HG02588 (cell line): ENCODE data around the gene SORCS1.
"Not testable (repeated sequence)": the region's sequence is repeated elsewhere in the genome, so short reads cannot be mapped to it uniquely, and the experiment has no call there.

Experiments used
- ATAC-seq: cut with Tn5 transposase; IDR thresholded peaks from one replicate; pipeline ENCODE4 v1.9.1; 2021; ENCODE audit warnings: mild to moderate bottlenecking, moderate library complexity; ENCODE audit not compliant: unreplicated experiment

Gene SORCS1

DNA sequence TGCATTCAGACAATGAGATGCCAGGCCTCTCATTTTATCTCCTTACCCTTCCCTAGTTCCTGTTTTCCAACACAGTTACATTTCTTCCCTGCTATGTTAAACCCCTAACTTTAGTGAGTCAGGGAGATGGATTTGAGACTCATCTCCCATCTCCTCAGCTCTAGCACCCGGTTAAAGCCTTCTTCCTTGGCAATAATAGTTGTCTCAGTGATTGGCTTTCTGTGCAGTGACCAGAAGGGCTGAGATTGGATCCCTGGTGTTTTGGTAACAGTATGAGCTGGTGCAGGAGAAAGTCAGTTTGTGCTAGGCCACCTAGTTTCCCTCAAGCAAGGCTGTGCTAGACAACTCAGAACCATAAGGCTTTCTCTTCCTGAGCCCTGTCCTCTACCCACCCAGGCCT lies 212.5 kb downstream of the SORCS1 start:
- no peak for ATAC-seq

DNA sequence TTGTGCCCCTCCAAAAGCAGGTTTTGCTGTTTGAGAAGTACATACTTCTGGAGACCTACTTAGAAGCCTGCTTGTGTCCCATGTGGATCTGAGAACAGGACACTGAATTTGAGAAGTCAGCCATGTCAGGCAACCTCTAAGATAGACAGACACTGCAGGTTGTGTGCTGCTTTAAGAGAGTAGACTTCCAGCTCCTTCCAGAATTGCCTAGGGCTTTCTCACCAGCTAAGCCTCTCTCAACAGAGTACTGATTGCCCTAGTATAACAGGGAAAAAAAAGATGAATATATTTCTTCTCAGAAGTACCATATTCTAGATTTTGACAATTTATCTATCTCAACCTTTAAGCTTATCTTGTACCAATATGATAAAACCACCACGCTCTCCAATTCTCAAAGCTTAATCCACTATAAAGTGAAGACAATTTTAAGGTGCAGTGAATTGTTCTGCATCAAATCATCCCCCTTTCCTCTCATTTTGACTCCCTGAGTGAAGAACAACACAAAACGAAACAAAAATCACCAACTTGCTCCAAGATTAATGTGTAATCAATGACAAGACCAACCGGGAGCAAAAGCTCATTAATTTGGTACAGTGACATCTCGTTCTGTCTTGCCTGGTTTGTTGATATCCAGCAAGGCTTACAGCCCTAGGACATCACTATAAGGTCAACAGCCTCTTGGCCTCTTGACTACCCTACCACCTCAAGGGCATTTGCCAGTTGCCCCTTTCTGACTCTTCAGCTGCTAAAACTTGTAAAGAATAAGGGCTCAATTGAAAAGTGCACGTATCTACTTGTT lies 214.6 kb downstream of the SORCS1 start:
- no peak for ATAC-seq

DNA sequence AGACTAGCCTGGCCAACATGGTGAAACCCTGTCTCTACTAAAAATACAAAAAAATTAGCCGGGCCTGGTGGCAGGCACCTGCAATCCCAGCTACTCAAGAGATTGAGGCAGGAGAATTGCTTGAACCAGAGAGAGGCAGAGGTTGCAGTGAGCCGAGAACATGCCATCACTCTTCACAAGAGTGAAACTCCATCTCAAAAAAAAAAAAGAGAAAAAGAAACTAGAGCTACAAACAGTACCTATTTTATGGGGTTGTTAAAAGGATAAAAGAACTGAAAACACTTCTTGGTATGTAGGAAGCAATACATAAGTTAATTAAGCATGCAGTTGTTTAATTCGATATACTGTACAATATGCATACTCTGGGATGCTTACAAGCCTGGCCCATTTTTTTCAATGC lies 216.9 kb downstream of the SORCS1 start:
- no peak for ATAC-seq

DNA sequence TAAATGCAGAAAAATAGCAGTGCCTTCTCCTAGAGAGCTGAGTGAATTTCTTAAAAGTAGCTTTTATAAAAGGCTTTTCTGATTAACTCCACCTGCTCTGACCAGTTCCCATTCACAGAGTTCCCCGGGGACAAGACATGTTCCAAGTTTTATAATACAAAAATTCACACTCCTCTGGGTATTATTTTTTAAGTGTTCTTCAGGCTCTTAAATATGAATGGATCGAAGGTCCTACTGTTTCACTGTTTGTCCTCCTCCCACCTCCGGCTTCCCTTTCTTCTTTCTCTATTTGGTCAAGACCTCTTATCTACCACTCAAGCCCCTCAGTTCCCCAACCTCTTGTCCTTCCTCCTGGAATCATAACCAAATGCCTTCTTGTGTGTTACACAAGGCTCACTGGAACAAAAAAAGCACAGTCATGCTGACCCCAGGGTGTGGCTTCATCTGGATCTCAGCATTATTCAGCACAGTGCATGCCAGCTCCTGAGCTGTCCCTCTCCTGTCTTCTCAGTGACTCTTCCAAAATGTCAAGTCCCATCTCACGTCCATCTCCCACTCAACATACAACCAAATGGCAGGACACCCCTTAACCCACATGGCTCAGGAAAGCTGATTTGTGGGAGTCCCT lies 222.4 kb downstream of the SORCS1 start:
- ATAC-seq = no peak

DNA sequence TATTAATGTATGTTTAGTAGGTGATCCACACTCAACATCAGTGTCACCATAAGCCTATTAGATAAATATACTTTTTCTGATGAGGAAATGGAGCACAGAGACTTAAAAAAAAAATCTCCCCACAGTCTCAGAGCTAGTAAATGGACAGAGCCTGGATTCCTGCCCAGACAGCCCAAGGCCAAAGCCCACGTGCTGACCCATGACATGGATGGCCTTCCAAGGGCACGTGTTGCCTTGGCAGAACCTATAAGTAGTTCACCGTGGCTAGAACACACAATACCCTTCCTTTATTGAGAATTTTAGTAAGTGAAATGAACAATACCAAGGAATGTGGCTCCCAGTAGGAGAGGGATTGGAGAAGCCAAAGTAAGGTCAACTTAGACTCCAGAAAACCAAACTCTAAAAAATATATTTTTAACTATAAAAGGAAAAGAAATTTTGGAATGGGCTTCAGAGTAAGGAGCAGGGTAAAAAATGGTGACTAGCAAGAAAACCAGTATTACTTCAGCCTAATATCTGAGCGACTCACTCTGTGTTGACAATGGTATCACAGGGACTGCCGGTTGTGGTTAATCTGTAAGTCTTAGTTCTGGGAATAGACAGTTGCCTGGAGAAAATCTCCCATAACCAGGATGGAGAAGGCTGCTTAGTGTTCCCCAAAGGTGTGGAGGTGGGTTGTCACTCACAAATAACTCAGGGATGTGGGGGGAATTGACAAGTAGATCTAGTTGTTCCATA lies 223.0 kb downstream of the SORCS1 start:
- no peak for ATAC-seq

DNA sequence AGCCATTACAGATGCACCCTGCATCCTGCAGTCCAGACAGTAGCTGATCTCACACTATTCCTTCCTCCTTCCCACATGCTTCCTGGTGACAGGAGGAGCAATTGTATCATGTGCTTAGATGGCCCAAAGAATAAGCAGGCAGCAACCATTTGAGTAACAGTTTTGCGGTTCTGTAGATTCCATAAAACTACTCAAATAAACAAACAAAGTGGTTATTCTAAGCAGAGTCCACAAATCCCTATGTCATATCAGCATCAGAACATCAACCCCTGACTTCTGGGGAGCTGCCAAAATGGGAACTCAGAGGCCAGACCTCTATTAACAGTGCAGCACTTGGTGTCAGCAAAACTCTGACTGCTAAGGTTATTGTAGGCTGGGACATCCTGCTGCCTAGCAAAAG lies 226.0 kb downstream of the SORCS1 start:
- ATAC-seq = no peak

DNA sequence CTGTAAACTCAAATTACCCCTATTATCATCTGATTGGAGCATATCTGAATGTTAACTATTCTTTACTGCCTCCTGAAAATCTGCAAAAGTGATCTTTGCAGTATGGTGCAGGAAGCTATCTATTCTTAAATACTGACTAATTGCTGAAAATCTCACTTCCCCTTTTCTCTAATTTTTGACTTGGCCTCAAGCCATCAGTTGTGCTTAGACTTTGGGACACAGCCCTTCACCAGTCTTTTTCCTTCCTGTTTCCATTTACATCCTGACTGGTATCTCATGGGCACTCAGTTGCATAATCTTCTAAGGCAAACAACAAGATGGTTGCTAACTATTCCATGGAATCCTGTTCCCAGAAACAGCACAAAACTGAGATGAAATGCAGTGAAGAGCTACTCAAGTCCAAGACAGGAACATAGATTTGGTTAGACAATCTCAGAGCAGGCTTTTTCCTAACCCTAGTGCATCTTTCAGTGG lies 228.5 kb downstream of the SORCS1 start:
- peak; percentile 69 for ATAC-seq

DNA sequence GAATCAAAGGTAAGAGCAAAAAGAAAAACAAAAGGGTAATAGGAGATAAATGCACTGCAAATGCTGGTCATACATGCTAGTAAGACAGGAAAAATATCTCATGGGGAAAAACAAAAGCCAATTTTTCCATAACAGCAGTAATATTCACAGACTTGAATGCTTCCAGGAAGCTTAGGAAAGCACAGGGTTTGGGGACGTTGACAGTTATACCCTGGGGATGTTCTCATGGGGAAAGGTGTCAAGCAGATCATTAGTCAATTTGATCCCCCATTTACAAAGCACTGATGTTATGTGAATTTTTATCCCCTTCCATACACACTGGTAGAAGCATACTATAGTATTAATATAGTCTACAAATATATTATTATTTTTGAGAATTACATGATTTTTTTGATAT lies 232.7 kb downstream of the SORCS1 start:
- no peak for ATAC-seq

DNA sequence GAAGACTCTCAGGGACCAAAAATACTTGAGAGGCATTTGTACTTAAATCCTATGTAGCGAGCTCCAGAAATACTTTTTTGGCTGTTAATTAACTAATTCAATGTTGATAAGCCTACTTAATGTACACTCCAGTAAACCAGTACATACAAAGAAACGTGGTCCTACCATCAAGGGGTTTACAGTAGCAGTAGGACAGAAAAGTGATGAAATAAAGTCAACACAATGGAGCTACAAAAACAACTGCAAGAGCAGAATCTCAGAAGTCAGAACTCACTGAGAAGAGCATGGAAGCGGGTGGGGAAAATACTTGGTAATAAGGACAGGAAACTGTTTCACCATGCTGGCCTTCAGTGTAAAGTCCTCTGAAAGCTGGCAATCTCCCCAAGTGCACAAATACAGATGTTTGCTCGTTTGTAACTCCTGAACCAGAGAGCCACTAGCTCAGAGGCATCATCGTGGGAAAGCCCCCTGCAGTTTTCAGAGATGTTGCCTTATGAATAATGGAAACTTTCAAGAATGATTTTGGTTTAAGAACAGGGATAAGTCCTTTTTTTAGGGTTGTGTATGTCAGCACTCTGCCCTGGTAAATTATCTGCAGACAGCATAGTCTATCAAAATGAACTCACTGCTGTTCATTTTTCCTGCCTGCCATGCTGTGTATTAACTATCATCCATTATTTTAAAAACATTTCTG lies 233.2 kb downstream of the SORCS1 start:
- ATAC-seq = peak; percentile 74

DNA sequence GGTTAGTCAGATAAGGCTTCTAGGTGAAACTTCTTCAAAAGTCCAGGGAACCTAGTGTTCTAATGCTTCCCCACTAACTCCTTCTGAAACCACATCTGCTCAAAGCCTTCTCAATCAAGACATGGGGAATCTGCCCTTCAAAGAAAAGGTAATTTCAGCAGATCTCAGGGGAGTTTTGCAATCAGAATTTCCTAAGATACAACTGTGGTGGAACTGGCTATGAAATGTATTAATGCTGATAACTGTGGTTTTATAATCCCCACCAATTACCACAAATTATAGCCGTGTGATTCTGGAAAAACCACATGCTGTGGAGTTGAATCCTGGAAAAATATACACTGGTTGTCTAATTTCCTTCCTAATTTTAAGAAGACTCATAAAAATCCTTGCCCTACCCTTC lies 233.8 kb downstream of the SORCS1 start:
- ATAC-seq = no peak

DNA sequence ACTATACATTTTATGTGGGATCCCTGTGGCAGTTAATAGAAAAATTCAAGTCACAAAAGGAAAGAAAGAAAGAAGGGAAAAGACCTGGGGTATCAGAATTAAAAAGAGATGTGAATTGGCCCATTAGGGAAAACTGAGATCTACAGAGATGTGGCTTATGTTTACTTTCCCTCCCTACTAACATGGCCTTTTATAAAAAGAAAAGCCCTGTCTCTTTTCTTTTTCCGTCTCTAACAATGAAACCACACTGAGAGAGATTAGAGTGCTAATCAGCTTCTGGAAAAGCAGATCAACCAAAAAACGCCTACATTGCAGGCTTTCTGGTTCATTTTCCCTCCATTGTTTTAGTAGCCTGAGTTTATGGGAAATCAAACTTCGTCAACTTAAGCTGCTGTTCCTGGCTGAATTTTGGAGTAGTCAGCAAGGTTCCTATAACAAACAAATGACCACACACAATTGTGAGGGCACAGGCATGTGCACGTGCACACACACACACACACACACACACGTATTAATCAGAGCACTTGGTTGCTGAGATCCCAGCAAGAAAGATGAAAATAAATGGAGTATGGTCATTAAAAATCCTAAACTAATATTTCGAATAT lies 235.1 kb downstream of the SORCS1 start:
- ATAC-seq = no peak

DNA sequence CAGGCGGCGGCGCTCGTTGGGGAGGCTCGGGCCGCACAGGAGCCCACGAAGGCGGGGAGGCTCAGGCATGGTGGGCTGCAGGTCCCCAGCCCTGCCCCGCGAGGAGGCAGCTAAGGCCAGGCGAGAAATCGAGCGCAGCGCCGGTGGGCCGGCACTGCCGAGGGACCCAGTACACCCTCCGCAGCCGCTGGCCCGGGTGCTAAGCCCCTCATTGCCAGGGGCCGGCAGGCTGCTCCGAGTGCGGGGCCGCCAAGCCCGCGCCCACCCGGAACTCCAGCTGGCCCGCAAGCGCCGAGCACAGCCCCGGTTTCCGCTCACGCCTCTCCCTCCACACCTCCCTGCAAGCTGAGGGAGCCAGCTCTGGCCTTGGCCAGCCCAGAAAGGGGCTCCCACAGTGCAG lies 236.4 kb downstream of the SORCS1 start:
- ATAC-seq = not testable (repeated sequence)

DNA sequence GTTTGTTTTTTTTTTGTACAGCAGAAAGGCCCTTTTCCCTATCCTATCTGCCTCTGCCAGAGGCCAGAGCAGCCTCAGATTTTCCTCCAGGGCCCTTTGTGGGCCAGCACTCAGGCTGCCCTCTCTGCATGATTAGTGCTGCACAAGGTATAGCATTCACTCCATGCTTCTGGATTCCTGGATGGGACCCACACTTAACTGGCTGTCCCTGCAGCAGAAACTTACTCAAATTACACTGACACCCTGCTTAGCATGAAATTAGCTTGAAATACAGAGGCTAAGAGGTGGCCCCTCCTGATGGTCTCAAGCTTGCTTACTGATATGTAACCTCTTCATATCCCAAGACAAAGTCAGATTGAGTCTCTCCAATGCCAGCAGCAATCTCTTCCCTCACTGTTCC lies 239.3 kb downstream of the SORCS1 start:
- no peak for ATAC-seq

DNA sequence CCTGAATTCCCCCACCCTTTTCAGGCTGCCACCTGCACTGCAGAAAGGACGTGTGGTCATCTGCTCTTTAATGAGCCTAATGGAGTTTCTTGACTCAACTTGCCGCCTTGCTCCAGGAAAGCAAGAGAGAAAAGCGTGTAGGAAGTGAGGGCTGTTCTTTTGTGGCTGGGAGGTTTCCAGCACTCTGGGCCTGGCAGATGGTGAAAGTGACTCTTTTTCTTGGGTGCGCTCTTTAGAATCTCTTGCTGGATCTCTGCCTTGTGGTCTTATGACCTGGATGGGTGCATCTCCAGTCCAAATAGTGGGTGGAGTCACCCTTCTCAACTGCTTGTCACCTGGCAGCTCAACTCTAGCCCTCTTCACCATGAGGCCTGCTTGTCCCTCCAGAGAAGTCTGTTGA lies 244.0 kb downstream of the SORCS1 start:
- ATAC-seq = no peak

DNA sequence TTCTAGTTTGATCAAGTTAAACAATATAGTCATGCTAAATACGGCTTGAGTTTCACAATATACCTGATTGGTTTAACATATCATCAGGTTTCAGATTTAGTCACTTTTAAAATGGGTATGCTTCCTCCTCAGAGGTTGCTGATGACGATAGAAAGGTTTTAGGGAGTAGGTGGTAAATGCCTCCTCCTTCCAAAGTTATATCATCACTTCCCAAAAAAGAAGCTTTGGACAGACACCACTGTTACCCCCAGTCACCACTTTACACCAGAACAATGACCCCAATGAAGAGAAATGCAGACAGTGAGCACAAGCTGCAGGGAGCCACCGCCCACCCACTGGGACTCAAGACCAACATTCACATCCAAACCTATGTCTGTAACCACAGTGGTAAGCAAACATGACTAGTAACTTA lies 244.6 kb downstream of the SORCS1 start:
- ATAC-seq = peak; percentile 76

DNA sequence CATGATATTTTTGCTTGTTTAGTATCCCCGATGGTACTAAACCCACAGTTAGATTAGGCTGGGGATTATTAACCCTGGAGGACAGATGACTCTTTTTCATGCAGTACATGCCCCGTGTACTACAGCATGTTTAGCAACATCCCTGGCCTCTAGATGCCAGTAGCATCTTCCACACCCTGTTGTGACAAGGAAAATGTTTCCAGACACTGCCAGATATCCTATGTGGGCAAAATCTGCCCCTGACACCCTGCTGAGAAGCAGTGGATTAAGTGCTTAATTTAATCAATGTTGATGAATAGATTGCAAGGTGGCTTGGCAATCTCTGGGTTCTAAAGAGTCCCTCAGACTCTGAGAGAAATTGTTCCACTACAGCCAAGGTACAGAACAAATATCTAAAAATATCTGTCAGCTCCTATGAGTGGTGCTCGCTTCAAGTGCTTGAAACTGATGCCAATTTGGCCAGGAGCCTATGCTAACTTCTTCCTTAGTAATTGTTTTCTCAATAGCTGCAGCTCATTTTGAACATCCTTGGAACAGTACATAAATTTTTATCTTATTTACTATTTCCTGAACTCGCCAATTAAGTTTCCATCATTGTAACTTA lies 247.0 kb downstream of the SORCS1 start:
- no peak for ATAC-seq

DNA sequence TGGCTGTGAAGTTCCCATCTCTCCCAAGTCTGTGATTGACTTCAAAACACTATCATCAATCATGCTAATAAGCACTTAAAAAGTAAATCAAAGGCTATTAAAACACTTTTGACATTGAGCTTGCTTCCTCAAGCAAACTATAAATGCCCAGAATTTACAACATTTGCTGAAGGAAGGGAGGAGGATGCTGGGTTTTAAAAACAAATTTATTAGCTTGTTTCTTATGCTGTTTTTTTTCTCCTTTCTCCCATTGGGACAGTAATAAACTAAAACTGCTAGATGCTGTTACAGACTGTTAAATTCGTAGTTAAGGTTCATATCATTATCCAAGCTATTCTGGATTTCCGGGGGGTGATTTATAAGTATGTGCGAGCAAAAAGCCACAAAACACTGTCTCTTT lies 250.5 kb downstream of the SORCS1 start:
- ATAC-seq = no peak

DNA sequence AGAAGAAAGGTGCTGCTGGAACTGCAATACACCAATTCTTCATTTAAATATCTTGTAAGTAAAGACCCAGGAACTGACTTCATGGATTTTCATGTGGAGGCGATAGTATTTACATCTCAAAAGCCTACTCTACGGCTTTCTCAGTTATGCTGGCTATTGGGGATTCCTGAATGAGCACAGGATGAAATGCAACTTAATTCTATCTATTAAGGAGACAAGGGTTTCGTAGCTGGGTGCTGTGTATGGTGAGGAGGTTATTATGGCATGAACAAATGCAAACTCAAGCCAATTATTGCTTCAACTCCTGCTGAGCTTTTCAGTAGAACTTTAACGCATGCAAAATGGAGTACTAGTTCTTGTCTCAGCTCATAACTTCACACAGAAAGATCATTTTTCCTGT lies 251.2 kb downstream of the SORCS1 start:
- no peak for ATAC-seq

DNA sequence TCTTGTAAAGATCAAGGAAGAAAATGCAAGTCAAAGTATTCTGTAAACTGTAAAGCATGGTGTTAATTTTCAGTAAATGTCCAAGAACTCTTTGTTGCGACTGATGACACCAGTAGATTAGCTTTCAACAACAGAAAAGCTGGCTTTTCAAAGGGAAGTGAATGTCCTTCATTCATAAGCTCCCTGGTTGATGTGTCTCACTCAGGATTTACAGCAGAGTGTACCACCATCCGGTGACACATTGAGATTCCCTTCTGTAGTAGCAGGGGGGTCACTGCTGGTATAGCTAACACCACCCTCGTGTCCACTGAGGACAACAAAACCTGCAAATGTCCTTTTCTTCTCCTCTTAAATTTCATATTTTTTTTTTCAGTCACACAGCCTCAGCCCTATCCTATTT lies 253.4 kb downstream of the SORCS1 start:
- ATAC-seq = no peak

DNA sequence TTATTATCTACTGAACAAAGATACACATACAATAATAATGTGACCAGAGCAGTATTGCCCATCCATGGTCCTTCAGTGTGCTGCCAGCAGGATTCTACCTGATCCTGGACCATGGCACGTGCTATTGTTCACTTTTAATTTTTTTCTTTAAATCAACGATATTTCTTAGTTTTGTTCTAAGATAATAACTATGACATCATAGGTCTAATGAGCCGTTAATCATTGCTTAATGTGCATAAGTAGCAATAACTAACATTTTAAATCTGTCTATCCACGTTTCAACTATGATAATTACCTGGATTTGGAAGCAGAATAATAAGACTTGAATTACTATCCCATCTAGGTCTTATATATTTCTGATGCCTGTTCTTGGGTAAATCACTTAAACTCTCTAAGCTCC lies 253.8 kb downstream of the SORCS1 start:
- no peak for ATAC-seq
